Sigmoid colon (tissue), 7 donors: ENCODE results near the gene ERBB2. TPM values are rescaled to one million over a fixed set of nuclear protein-coding genes. Genes with fewer than 3 reads are reported as not detected.

ENCODE experiments used
- DNase-seq: peaks from one replicate; pipeline ENCODE4 v3.0.0-alpha.2; 2019
- H3K27ac ChIP-seq, 4 donors: fragments of 200-600 bp; sonication (generic); one replicate each; pipeline ENCODE4 v1.5.1; 2016 to 2019; ENCODE audit warnings: mild to moderate bottlenecking in 1 of 4
- H3K27me3 ChIP-seq, 3 donors: fragments of 200-600 bp; sonication (generic); one replicate each; pipeline ENCODE4 v1.5.1; 2019; ENCODE audit warnings: mild to moderate bottlenecking in 1 of 3
- H3K36me3 ChIP-seq, 4 donors: fragments of 200-600 bp; sonication (generic); one replicate each; pipeline ENCODE4 v1.5.1; 2016 to 2019
- H3K4me1 ChIP-seq, 4 donors: fragments of 200-600 bp; sonication (generic); one replicate each; pipeline ENCODE4 v1.5.1; 2017 to 2019
- H3K4me3 ChIP-seq, 4 donors: fragments of 200-600 bp; sonication (generic); one replicate each; pipeline ENCODE4 v1.5.1; 2017 to 2019; ENCODE audit warnings: mild to moderate bottlenecking in 2 of 4, moderate library complexity in 1 of 4
- H3K9me3 ChIP-seq, 4 donors: fragments of 200-600 bp in 3 of 4; sonication (generic) in 3 of 4; one replicate each; pipeline versions ENCODE4 v1.5.1 to v1.6.1; 2013 to 2019
- EP300 ChIP-seq, 4 donors: sonication (generic); formaldehyde crosslinking; IDR thresholded peaks; one replicate each; pipeline ENCODE4 v1.6.1; 2017; ENCODE audit warnings: antibody characterized with exemption in 4 of 4
- POLR2A ChIP-seq, 2 donors: fragments of 450-650 bp; IDR thresholded peaks; one replicate each; pipeline ENCODE4 v1.6.1; 2016; ENCODE audit warnings: antibody characterized with exemption in 2 of 2, mild to moderate bottlenecking in 2 of 2, moderate library complexity in 2 of 2
- POLR2AphosphoS5 ChIP-seq, 4 donors: sonication (generic); formaldehyde crosslinking; IDR thresholded peaks; one replicate each; pipeline ENCODE4 v1.6.1; 2017; ENCODE audit warnings: antibody characterized with exemption in 4 of 4
- WGBS, 2 donors: extraction: QIAGEN DNeasy Blood & Tissue Kit; methylation state at CpG; one replicate each; pipeline ENCODE4 v1.1.7; 2013; 5-methylcytosine and 5-hydroxymethylcytosine counted together
- intact Hi-C: fragments of 100-400 bp; cut with DNase I; formaldehyde crosslinking; loops from one replicate; pipeline ENCODE4 v1.15.1; 2023
- polyA plus RNA-seq, 3 donors: library from polyadenylated mRNA; stranded (reverse); fragments of 200-250 nt; gene quantifications; one replicate each; pipeline ENCODE4 v1.2.3, GENCODE V29; 2013
- total RNA-seq, 4 donors: library from RNA; depleted of rRNA; stranded (reverse); fragments of >200 nt; gene quantifications; one replicate each; pipeline ENCODE4 v1.1.0, GENCODE V29; 2016
- TF ChIP-seq, protein P1 (sequence below), 4 experiments: fragments of 450-650 bp in 3 of 4; fragments of 200-600 bp in 1 of 4; IDR thresholded peaks; one replicate each; pipeline ENCODE4 v1.5.1; 2016 to 2019; ENCODE audit warnings: antibody characterized with exemption in 4 of 4, mild to moderate bottlenecking in 3 of 4, moderate library complexity in 2 of 4
- donor health status: healthy with polysubstance abuse.
- donor health status: Bipolar disorder and iron deficiency.
- donor health status: healthy.

Gene ERBB2
- total and polyA plus RNA-seq, 7 donors, result 11.8 to 58.9 (median 21.0) TPM

DNA sequence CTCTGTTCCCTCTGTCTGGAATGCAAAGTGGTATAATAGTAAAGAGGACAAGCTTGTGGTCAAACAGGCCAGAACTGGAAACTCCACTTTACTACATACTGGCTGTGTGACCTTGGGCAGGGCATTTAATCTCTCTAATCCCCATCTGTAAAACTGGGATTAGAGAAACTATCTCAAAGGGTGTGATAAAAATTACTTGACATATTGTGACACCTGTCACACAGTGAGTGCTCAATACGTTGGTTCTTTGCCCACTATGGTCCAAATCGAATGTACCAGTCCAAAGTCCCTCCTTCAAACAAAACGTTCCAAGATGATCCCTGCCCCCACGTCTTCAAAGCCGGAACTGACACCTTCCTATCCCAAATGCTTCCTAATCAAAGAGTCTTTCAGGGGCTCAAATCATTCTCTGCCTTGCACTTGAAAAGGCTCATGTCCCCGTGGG, 12.7 kb upstream of the ERBB2 start:
- peaks cover 0 to 15% (median 15%) of the 10 kb centered on the region in 4 donors for H3K4me1 ChIP-seq
- no peak for TF ChIP-seq POLR2AphosphoS5 (IDR thresholded peaks at IDR 0.05)
- TF ChIP-seq EP300 (IDR thresholded peaks at IDR 0.05), result no peak
- no peak for TF ChIP-seq POLR2A (IDR thresholded peaks at IDR 0.05)
- TF ChIP-seq, protein P1, sequence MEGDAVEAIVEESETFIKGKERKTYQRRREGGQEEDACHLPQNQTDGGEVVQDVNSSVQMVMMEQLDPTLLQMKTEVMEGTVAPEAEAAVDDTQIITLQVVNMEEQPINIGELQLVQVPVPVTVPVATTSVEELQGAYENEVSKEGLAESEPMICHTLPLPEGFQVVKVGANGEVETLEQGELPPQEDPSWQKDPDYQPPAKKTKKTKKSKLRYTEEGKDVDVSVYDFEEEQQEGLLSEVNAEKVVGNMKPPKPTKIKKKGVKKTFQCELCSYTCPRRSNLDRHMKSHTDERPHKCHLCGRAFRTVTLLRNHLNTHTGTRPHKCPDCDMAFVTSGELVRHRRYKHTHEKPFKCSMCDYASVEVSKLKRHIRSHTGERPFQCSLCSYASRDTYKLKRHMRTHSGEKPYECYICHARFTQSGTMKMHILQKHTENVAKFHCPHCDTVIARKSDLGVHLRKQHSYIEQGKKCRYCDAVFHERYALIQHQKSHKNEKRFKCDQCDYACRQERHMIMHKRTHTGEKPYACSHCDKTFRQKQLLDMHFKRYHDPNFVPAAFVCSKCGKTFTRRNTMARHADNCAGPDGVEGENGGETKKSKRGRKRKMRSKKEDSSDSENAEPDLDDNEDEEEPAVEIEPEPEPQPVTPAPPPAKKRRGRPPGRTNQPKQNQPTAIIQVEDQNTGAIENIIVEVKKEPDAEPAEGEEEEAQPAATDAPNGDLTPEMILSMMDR (IDR thresholded peaks at IDR 0.05), result no peak
- whole genome bisulfite sequencing, 2 donors, result 14 to 53% methylated on average over 6 of the region's 6 CpGs
- H3K4me3 ChIP-seq, result peak overlapping the region; percentile 62 to 71 (median 66)
- peak overlapping the region; percentile 84 to 92 (median 88) for H3K27ac ChIP-seq
- DNase-seq, result no peak
- no peaks in the 10 kb centered on the region for H3K9me3 ChIP-seq
- no peaks in the 10 kb centered on the region for H3K27me3 ChIP-seq
- H3K36me3 ChIP-seq, result peaks cover 0 to 23% (median 0%) of the 10 kb centered on the region in 4 donors
- intact Hi-C loops, result loop anchor here (5.0 kb wide), 2 partner anchors 45 to 65 kb away; partner anchors contain the start of gene MIEN1

- peak within 1 kb of the TSS; percentile 62 to 71 (median 66) for H3K4me3 ChIP-seq
- peak; percentile 92 for DNase-seq
- intact Hi-C loops, result loop anchor here (5.0 kb wide), 2 partner anchors 44 to 64 kb away; partner anchors contain the start of gene MIEN1
- H3K36me3 ChIP-seq, result peaks cover 0 to 18% (median 0%) of the 10 kb centered on the region in 4 donors
- H3K27me3 ChIP-seq, result no peaks in the 10 kb centered on the region
- no peaks in the 10 kb centered on the region for H3K9me3 ChIP-seq
- TF ChIP-seq, protein P1 (IDR thresholded peaks at IDR 0.05), result no peak
- TF ChIP-seq POLR2AphosphoS5 (IDR thresholded peaks at IDR 0.05) (peak; percentile 37 to 69 (median 58)), POLR2A (IDR thresholded peaks at IDR 0.05) (peak in 1 of 2 donors; percentile 50)
- H3K4me1 ChIP-seq, result peaks cover 0 to 15% (median 15%) of the 10 kb centered on the region in 4 donors
- 1 to 4% methylated on average over 45 of the region's 45 CpGs for WGBS, 2 donors
- peak within 1 kb of the TSS; percentile 84 to 92 (median 88) for H3K27ac ChIP-seq
Measured at GRCh38 chr17:39687546-39688474, 12.1 kb upstream of the ERBB2 start, which contains the start of gene PGAP3. Gene PGAP3, minus strand, starts transcription at chr17:39688057. Its CDS starts 43 bp downstream, at chr17:39688014.

- Histone ChIP-seq H3K27ac (peak overlapping the region; percentile 84 to 92 (median 88)), H3K36me3 (peaks cover 0 to 12% (median 0%) of the 10 kb centered on the region in 4 donors), H3K4me1 (peaks cover 0 to 15% (median 15%) of the 10 kb centered on the region in 4 donors), H3K4me3 (peak overlapping the region; percentile 62 to 71 (median 66)), H3K27me3 (no peaks in the 10 kb centered on the region), H3K9me3 (no peaks in the 10 kb centered on the region)
- no peak for DNase-seq
- 7 to 29% methylated on average over 6 of the region's 6 CpGs for WGBS, 2 donors
- intact Hi-C loops, result loop anchor here (5.0 kb wide), 2 partner anchors 44 to 64 kb away; partner anchors contain the start of gene MIEN1
- TF ChIP-seq, protein P1 (IDR thresholded peaks at IDR 0.05), result no peak
- no peak for TF ChIP-seq EP300 (IDR thresholded peaks at IDR 0.05)
- no peak for TF ChIP-seq POLR2A (IDR thresholded peaks at IDR 0.05)
- TF ChIP-seq POLR2AphosphoS5 (IDR thresholded peaks at IDR 0.05), result no peak
Measured at GRCh38 chr17:39688475-39688835, 11.4 kb upstream of the ERBB2 start.

DNA sequence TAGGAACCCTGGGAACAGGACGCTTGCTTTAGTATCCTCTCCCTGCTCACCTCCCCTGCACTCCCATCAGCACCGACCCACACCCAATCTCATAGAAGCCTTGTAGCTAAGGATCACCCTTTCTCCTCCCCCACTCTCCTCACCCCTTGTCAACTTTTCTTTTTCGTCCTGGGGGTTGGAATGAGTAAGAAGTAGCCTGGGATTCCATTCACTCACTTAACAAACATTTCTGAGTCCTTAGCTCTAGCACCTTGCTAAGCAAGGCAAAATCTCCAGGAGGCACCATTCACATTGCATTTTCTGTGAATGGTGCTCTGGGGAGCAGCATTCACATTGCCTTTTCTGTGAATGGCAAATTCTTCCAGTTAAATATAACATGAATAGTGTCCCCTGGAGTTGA, 10.9 kb upstream of the ERBB2 start:
- 23 to 52% methylated on average over 3 of the region's 3 CpGs for WGBS, 2 donors
- peaks cover 0 to 15% (median 15%) of the 10 kb centered on the region in 4 donors for H3K4me1 ChIP-seq
- no peak for DNase-seq
- H3K27me3 ChIP-seq, result no peaks in the 10 kb centered on the region
- intact Hi-C loops, result loop anchor here (5.0 kb wide), 2 partner anchors 43 to 63 kb away; partner anchors contain the start of gene MIEN1
- H3K4me3 ChIP-seq, result peak overlapping the region in 1 of 4 donors; percentile 62
- TF ChIP-seq EP300 (IDR thresholded peaks at IDR 0.05) (no peak), POLR2AphosphoS5 (IDR thresholded peaks at IDR 0.05) (no peak), POLR2A (IDR thresholded peaks at IDR 0.05) (no peak)
- TF ChIP-seq, protein P1 (IDR thresholded peaks at IDR 0.05), result no peak
- H3K27ac ChIP-seq, result no peak overlapping the region
- no peaks in the 10 kb centered on the region for H3K9me3 ChIP-seq
- peaks cover 0 to 8% (median 0%) of the 10 kb centered on the region in 4 donors for H3K36me3 ChIP-seq
